ENCODE results near the gene SGSH. TPM values are rescaled to one million over a fixed set of nuclear protein-coding genes. Genes with fewer than 3 reads are reported as not detected.

Gene SGSH
- 10 to 100 TPM; 12.0 to 22.0 TPM for total RNA-seq

DNA sequence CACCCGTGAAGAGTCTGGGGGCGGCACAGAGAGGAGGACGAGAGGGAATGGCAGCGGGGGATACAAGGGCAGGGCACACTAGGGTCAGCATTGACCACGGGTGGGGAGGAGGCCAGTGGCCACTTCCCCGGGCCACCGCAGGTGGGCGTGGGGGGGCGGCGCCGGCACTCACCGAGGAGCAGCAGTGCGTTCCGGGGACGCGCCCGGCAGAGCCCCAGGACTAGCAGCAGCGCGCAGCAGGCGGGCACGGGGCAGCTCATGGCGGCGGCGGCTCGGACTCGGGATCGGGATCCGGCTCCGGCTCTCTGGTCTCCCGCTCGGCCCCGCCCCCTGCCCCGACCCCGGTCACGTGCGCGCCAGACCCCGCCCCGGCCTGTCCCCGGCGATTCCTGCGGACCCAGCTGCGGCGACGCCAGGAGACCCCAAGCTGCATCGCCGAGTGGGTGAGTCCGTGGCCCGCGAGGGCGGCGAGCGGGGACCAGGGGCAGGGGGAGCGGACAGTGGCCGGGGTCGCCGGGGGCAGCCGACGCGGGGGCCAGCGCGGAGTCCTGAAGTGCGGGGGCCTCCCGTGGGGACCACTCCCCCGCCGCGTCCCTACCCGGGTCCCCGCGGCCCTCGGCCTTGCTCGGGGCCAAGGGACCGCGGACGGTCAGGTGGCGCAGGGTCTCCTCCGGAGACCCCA is at the start of gene SGSH, which contains the start of gene SLC26A11:
Gene SGSH (minus strand): TSS at position 280 of the 682 bp plus-strand sequence. CDS start 20 bp downstream, at position 260.
Gene SLC26A11 (plus strand): TSS at position 374 of the 682 bp plus-strand sequence. CDS start 1,134 bp downstream, outside the sequence.

DNA sequence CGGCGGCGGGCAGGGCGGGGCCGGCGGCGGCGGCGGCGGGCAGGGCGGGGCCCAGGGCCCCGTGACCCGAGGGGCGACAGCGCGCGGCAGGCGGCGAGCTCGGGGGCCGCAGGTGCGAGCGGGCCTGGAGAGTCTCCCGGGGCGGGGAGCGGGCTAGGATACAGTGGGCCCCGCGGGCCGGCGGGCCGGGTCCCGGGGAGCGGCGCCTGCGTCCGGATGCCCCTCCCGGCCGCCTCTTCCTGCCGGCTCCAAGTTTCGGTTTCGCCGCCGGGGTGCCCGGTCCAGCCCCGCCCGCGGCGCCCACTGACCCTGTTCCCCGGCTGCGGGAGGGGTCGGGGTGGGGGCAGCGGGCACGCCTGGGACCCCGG is 40.6 kb upstream of the SGSH start, which contains the start of gene RNF213:
Gene RNF213 (plus strand): TSS at position 62 of the 368 bp plus-strand sequence. CDS start 2,830 bp downstream, outside the sequence.

GRCh38 chr17:80169784-80170500 is 50.2 kb downstream of the SGSH start, which contains the start of gene CARD14:
Gene CARD14 (plus strand): TSS chr17:80170030. CDS start chr17:80181439, 11,409 bp downstream.

Other genes starting within 250 kb of the SGSH start
- 100 to 1,000 TPM; 470 to 488 TPM for gene TBC1D16, start 184.5 kb downstream of the SGSH start, total RNA-seq
- gene CCDC40, start 183.7 kb downstream of the SGSH start, total RNA-seq = 1 to 10 TPM; 3.0 to 3.1 TPM
- 10 to 100 TPM; 20.3 to 61.6 TPM for gene GAA, start 118.8 kb downstream of the SGSH start, total RNA-seq
- gene EIF4A3, start 73.2 kb downstream of the SGSH start, total RNA-seq = 100 to 1,000 TPM in 1 of 2 donors, 10 to 100 TPM in 1; 84.0 to 126 TPM
- gene CARD14, start 50.3 kb downstream of the SGSH start, total RNA-seq = 1 to 10 TPM; 3.0 to 6.5 TPM
- gene SLC26A11, start 94 bp upstream of the SGSH start, total RNA-seq = 10 to 100 TPM in 1 of 2 donors, 1 to 10 TPM in 1; 8.3 to 12.0 TPM
- gene RNF213, start 40.5 kb upstream of the SGSH start, total RNA-seq = 100 to 1,000 TPM; 430 to 498 TPM
- 10 to 100 TPM; 15.7 to 19.3 TPM for gene ENDOV, start 194.8 kb upstream of the SGSH start, total RNA-seq

Measured in melanocyte of skin (primary cell).